GM06990 (cell line): Measurements from ENCODE around the gene ERMAP.

Source experiments
- DNase-seq: peaks from one replicate; pipeline ENCODE4 v3.0.0-alpha.2; 2011; ENCODE audit not compliant: insufficient read length; ENCODE audit errors: extremely low read depth
- H3K27me3 ChIP-seq: replicated peaks from 2 replicates; pipeline ENCODE4 v1.6.0; 2011; ENCODE audit warnings: low read length; ENCODE audit not compliant: control insufficient read depth, insufficient read depth
- H3K36me3 ChIP-seq: 2 replicates; pipeline ENCODE4 v1.5.1; 2011; ENCODE audit warnings: low read length; ENCODE audit not compliant: control insufficient read depth, insufficient read depth
- H3K4me3 ChIP-seq: replicated peaks from 2 replicates; pipeline ENCODE4 v1.5.1; 2011; ENCODE audit warnings: low read depth, mild to moderate bottlenecking, control low read depth, low read length
- CTCF ChIP-seq: IDR thresholded peaks from 2 replicates; pipeline ENCODE4 v1.5.1; 2011; ENCODE audit warnings: low read length, control low read depth, mild to moderate bottlenecking, inconsistent platforms; ENCODE audit not compliant: insufficient read depth, poor library complexity, severe bottlenecking

ERMAP gene

GRCh38 chr1:42876009-42876408, 59.1 kb downstream of the ERMAP start:
- no peak for TF ChIP-seq CTCF

GRCh38 chr1:42877380-42877779, 60.5 kb downstream of the ERMAP start:
- no peak for DNase-seq
- no peaks in the 10 kb centered on the region for H3K36me3 ChIP-seq
- H3K27me3 ChIP-seq = no peaks in the 10 kb centered on the region
- no peak for TF ChIP-seq CTCF
- no peak overlapping the region for H3K4me3 ChIP-seq

More at GRCh38 chr1:42876009-42876408, 59.1 kb downstream of the ERMAP start:
- no peaks in the 10 kb centered on the region for H3K27me3 ChIP-seq
- no peak for DNase-seq
- H3K36me3 ChIP-seq = no peaks in the 10 kb centered on the region
- no peak overlapping the region for H3K4me3 ChIP-seq

- no peak for DNase-seq
- TF ChIP-seq CTCF = no peak
- Histone ChIP-seq H3K36me3 (no peaks in the 10 kb centered on the region), H3K27me3 (no peaks in the 10 kb centered on the region), H3K4me3 (no peak overlapping the region)
These were observed 63.5 kb downstream of the ERMAP start for GRCh38 chr1:42880384-42880783.

- Histone ChIP-seq H3K36me3 (no peaks in the 10 kb centered on the region), H3K27me3 (no peaks in the 10 kb centered on the region), H3K4me3 (no peak overlapping the region)
- no peak for DNase-seq
- TF ChIP-seq CTCF = no peak
These were observed 69.3 kb downstream of the ERMAP start for GRCh38 chr1:42886046-42886739.

- DNase-seq = no peak
These were observed 69.9 kb downstream of the ERMAP start for GRCh38 chr1:42886800-42887199.

More at GRCh38 chr1:42886800-42887199, 69.9 kb downstream of the ERMAP start:
- TF ChIP-seq CTCF = no peak
- no peaks in the 10 kb centered on the region for H3K27me3 ChIP-seq
- H3K36me3 ChIP-seq = no peaks in the 10 kb centered on the region
- no peak overlapping the region for H3K4me3 ChIP-seq
